HG03095 (cell line): ENCODE results near the gene MAP2K7.
"Not testable (repeated sequence)": the region's sequence is repeated elsewhere in the genome, so short reads cannot be mapped to it uniquely, and the experiment has no call there.

Experiments
- ATAC-seq: cut with Tn5 transposase; IDR thresholded peaks from one replicate; pipeline ENCODE4 v1.9.1; 2021; ENCODE audit warnings: moderate library complexity; ENCODE audit not compliant: unreplicated experiment

Gene MAP2K7

DNA sequence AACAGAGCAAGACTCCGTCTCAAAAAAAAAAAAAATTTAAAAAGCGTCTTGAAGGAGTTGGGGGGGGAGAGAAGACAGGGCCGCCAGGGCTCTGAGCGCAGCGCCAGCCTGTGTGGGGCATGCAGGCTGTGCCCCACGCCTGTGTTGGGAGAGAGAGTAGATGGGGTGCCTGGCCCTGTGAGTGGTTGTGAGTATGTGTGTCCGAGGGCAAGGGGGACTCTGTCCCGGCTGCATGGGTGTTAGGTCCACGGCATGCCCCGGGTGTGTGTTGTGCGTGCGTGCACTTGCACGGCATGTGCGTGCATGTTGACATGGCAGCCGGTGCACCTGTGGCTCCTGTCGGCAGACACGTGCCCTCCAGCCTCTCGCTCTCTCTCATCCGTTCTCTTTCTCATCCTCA is 3.4 kb downstream of the MAP2K7 start:
- ATAC-seq = no peak

DNA sequence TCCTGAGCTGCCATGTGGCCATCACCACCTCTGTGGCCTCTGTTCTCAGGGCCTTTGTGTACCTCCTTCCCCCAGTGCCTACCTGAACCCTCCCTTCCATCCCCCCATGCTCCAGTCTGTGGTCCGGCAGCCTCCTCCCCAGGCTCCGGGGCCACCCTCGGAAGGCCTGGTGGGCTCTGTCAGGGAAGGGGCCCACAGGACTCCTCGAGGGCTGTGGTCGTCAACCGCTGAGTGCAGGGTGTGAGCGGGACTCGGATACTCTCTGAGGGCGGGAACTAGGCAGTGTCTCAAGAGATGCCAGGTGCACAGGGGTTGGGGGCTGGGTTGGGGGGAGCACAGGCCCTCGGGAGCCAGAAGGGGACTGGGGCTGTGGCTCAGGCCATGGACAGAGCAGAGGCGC is 3.9 kb downstream of the MAP2K7 start:
- no peak for ATAC-seq

DNA sequence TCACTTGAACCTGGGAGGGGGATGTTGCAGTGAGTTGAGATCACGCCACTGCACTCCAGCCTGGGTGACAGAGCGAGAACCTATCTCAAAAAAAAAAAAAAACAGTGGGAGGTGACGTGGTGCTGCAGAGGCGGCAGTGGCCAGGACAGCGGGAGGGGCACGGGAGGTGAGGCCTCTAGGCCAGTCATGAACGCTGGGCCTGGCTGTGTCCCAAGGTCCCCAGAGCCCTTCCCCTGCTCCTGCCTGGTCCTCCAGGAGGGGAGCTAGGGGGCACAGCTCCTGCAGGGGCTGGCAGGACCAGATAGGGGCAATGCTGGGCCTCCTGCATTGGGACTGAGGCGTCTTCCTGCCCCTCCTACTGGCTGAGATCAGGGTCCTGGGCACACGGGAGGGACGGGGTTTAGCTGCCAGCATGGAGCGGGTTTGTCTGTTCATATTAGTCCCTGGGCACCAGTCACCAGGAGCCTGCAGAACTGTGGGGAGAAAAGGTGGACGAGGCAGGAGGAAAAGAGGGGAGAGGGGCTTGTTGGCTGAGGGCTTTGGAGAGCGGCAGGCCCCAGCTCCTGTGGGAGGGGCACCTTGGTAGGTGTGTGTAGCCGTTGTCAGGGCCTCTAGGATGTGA is 4.5 kb downstream of the MAP2K7 start:
- ATAC-seq = no peak

DNA sequence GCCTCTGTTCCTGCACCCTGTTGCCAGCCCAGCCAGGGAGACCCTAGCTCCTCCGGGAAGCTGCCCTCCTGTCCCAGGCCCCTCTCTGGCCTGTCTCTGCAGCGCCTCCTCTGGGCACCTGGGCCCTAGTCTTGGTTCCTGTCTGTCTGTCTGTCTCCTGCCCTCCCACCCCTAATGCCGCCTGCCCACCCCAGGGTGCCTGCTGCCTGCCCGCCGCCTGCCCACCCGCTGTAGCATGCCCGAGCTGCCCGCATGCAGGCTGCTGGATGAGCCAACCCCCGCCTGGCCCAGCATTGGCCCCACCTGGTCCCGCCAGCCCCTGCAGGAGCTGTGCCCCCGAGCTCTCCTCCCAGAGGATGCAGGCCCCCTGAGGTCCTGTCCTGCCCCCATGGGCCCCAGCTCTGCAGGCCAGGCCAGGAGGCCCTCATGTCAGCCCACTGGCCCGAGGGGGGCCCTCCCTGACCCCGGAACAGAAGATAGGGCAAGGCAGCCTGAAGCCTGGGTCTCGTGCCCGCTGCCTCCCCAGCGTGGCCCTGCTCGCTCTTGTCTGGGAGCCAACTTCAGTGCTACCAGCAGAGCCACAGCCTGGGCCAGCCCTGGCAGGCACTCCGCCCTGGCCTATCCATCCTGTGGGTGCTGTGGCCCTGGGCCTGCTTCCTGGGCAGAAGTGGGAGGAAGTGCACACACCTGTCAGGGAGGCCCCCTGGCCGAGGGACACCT is 5.2 kb downstream of the MAP2K7 start:
- no peak for ATAC-seq

DNA sequence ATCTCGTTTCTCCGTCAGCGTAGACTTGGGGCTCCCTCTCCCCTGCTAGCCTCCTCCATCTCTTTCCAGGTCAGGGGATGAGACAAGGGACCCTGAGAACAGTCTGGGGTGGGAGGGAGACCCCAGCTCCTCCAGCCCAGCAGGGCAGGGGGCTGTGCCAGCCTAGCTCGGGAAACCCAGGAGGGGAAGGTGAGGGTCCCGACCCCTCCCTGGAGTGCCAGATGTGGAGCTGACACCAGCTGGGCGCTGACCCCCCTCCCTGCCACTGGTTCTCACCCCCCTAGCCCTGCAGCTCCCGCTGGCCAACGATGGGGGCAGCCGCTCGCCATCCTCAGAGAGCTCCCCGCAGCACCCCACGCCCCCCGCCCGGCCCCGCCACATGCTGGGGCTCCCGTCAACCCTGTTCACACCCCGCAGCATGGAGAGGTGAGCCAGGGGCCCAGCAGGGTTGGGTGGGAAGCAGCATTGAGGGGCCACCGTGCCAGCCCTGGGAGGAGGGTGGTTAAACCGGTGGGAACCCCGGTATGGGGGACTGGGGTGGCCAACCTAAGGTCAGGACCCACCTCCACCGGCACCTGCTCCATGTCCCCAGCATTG is 5.9 kb downstream of the MAP2K7 start:
- ATAC-seq = no peak

DNA sequence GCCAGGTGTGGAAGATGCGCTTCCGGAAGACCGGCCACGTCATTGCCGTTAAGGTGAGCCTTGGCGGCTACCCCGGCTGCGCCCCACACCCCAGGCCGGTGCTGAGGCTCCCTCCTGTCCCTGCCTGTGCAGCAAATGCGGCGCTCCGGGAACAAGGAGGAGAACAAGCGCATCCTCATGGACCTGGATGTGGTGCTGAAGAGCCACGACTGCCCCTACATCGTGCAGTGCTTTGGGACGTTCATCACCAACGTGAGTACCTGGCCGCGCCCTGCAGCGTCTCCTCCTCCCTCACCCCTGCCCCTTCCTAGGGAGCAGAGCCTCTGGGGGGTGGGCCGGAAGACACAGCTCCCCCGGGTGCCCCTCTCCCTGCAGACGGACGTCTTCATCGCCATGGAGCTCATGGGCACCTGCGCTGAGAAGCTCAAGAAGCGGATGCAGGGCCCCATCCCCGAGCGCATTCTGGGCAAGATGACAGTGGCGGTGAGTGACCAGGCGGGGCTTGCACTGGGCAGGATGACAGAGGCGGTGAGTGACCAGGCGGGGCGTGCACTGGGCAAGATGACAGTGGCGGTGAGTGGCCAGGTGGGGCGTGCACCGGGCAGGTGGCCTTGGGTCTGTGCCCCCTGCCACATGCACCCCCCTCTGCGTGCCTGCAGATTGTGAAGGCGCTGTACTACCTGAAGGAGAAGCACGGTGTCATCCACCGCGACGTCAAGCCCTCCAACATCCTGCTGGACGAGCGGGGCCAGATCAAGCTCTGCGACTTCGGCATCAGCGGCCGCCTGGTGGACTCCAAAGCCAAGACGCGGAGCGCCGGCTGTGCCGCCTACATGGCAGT is 6.9 kb downstream of the MAP2K7 start:
- ATAC-seq = no peak

DNA sequence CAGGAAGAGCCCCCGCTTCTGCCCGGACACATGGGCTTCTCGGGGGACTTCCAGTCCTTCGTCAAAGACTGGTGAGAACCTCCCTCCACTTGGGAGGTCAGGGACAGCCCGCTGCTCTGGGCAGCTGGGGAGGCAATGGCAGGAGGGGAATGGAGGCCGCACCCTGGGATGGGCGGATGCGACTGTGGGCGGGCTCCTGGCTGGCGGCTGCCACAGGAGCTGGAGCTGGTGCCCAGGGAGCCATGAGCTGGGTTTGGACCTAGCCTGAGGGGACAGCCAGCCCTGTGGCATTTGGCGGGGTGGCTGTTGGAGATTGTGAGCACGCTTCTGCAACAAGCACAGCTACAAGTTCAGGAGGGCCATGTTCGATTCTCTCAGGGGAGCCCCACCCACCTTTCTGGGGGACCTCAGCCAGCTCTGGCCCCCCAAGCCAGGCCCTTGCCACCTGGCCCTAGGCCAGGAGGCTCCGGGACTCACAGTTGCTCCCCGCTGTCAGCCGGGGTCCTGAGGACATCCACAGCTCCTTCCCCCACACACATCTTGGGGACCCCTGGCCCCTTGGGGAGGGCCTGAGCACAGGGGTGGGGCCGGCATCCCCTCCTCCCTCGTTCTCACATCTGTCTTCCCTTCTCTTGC is 7.9 kb downstream of the MAP2K7 start:
- no peak for ATAC-seq

DNA sequence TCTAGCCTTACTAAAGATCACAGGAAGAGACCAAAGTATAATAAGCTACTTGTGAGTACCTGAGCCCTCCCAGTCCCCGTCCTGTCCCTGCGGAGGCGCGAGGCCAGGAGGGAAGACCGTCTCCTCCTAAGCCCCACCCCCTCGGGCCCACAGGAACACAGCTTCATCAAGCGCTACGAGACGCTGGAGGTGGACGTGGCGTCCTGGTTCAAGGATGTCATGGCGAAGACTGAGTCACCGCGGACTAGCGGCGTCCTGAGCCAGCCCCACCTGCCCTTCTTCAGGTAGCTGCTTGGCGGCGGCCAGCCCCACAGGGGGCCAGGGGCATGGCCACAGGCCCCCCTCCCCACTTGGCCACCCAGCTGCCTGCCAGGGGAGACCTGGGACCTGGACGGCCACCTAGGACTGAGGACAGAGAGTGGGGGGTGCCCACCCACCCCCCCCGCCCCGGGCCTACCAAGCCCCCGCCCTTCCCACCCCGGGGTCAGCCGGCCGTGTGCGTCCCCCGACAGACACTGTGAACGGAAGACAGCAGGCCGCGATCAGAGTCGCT is 8.5 kb downstream of the MAP2K7 start:
- no peak for ATAC-seq

DNA sequence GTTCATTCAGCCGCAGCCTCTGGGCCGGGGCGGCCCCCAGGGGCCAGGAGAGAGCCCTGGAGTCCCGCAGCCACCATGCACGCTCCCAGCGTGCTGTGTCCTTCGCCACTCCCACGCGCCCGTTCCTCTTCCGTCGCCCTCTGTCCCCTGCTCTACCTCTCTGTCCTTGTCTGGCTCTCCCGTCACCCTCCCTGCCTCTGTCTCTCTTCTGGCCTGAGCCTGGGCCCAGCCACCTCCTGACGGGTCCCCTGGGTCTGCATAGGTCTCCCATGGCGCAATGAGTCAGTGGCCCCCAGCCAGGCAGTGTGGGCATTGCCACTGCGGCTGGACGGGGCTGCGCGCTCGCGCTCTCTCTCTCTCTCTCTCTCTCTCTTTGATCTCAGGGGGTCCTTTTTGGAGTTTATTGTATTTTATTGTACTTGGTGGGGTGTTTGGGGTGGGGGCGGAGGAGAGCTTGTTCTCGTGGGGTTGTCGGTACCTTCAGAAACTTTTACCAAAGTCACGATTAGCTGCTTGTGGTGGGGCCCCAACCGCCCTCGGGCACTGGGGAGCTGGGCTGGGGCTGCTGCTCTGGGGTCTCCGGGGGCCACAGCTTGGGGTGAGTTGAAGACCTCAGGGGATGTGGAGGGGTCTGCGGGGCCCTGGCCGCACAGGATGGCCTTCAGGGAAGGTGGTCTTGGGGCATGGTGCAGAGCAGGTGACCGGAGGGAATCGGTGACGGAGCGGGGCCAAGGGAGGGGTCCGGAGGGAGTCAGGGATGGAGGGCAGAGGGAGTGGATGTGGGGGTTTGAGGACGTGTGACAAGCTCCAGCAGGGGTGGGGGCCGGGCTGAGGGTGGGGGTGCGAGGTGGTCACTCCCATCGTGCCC is 9.3 kb downstream of the MAP2K7 start:
- no peak for ATAC-seq

DNA sequence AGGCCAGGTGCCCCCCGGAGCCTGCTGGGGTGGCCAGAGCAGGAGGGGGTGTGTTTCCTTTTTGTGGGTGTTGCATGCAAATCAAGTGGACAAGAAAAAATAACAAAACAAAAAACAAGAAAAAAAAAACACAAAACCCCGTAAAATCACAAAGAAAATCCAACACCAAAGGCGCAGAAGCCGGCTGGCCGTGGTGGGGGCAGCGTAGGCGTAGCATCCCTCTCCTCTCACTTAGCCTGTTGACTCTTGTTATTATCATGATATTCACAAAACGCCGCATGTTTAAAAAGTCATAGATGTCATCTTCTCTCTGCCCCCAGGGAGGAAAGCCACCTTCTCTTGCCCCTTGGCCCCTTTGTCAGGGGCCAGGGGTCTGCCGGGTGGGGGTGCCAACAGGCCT is 10.0 kb downstream of the MAP2K7 start:
- no peak for ATAC-seq

DNA sequence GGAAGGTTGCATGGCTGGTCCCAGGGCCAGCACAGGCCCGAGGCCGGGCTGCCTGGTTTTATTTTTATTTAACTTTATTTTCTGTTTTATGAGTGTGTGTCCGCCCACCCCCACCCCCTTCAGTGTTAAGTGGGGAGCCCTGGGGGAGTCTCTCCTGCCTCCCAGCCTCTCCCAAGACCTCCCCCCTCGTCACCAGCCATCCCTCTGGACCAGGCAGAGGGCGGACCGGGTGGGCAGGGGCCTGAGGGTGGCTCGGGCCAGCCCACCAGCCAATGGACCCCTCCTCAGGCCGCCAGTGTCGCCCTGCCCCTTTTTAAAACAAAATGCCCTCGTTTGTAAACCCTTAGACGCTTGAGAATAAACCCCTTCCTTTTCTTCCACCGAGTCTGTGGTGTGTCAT is 10.4 kb downstream of the MAP2K7 start:
- no peak for ATAC-seq

DNA sequence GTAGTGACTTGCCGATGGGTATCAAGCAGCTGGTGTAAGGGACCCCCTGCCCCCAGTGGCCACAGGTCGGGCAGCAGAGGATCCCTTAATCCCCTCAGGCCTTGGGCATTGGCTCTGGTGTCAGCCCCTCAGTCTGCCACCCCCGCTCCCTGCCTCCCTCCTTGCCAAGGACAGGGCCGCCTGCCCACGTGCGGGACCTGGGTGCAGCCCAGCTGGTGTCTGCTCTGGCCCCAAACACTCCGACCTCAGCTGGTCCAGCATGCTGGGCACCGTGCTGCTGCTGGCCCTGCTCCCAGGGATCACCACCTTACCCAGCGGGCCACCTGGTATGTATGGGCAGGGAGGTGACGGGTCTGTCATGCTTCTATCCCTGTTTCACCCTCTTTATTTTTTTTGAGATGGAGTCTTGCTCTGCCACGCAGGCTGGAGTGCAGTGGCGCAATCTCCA is 10.9 kb downstream of the MAP2K7 start, which contains the start of gene TGFBR3L:
Gene TGFBR3L (plus strand): TSS at position 233 of the 448 bp plus-strand sequence.
- no peak for ATAC-seq

DNA sequence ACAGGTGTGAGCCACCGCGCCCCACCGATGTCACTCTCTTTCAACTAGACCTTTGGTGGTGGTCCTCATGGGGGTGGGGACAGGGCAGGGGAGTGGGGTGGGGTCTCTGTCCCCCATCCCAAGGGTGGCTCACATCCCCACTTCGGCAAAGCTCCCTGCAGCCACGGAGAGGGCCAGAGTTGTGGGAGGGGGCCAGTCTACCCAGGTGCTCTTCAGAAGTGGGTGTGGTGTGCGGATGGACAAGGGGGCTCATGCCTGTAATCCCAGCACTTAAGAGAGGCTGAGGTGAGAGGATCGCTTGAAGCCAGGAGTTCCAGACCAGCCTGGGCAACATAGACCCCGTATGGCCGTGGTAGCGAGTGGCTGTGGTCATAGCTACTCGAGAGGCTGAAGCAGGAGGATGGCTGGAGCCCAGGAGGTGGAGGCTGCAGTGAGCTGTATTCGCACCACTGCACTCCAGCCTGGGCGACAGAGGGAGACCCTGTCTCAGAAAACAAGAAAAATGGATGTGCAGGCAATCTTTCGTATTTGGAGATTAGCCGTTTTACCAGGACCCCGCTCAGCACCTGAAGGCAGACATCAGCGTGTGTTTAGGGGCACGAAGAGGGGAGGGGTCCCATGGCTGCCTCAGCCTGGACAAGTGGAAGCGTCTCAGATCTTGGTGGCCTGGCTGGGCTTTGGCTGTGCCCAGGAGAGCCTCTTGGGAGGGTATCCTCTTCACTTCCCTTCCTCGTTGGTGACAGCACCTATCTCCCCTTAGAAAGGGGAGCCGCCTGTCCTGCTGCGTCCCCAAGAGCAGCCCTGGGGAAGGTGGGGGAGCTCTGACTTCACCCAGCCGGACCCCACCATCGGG is 11.8 kb downstream of the MAP2K7 start:
- ATAC-seq = no peak

DNA sequence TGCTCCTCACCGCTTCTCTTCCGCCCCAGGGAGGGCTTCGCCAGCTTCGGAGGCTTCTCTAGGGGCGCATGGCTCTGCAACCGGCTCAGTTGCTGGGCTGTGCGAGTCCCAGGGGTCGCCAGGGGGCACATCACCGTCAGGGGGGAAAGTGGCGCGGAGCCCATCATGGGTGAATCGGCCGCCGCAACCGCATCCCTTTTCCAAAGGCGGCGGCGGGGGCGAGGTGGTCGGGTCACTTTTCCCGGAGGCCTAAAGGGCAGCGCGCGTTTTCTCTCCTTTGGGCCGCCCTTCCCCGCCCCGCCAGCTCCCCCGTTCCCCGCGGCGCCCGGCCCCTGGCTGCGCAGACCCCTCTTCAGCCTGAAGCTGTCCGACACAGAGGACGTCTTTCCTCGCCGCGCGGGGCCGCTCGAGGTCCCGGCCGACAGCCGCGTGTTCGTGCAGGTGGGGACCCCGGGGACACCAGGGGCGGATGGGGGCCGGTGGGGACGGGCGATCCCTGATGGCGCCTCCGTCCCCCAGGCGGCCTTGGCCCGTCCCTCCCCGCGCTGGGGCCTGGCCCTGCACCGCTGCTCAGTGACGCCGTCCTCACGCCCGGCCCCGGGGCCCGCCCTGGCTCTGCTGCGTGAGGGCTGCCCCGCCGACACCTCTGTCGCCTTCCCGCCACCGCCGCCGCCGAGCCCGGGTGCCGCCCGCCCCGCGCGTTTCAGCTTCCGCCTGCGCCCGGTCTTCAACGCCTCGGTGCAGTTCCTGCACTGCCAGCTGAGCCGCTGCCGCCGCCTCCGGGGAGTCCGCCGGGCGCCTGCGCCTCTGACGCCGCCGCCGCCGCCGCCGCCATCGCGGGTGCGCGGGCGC is 12.7 kb downstream of the MAP2K7 start:
- no peak for ATAC-seq

DNA sequence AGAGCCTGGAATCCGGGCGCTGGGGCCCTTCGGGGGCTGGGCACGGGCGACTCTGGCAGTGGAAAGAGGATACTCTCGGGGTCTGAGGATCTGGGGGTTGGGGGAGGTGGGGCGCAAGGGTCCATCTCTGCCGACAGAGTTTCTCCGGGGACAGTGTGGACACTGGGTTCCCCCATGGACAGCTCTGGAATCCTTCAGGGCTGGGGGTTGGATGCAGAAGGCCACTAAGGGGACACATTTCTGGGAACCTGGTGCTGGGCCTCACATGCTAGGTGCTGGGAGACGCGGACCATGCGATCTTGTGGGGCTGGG is 13.2 kb downstream of the MAP2K7 start:
- no peak for ATAC-seq

DNA sequence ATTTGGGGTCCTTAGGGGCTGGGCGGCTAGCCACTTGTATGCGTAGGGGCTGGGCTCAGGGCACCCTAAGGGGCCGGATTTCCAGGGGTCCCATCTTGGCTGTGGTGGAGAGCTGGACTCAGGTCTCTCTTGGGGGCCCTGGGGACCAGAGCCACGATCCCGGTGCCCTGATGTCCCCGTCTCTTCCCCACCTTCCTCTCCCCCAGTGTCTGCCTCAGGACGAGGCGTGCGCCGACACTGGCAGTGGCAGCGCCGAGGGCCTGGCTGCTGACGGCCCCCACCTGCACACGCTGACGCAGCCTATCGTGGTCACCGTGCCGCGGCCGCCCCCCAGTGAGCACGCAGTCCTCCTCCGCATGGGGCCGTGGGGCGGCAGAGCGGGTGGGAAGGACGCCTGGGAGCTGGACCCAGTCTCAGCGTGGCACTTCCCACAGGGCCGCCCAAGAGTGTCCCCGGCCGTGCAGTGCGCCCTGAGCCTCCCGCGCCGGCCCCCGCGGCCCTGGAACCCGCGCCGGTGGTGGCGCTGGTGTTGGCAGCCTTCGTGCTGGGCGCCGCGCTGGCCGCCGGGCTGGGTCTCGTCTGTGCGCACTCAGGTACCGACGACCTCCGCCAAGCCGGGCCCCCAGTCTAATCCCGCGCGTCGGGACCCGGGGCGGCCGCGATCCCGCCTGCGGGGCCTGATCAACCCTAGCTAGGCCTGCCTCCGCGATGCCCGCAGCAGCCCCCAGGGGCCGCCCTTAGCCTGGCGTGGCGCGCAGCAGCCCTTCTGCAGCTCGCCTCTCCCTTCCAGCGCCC is 13.8 kb downstream of the MAP2K7 start:
- no peak for ATAC-seq

DNA sequence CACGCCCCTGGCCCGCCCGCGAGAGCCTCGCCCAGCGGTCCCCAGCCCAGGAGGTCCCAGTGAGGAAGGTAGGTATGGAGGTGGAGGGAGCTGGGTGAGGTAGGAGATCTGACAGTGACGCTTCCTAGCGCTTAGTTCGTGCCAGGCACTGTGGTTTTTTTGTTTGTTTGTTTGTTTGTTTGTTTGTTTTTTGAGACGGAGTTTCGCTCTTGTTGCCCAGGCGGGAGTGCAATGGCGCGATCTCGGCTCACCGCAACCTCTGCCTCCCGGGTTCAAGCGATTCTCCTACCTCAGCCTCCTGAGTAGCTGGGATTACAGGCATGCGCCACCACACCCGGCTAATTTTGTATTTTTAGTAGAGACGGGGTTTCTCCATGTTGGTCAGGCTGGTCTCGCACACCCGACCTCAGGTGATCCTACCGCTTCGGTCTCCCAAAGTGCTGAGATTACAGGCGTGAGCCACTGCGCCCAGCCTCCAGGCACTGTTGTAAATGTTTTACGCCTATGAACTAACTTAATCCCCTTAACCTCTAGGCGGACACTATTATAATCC is 14.5 kb downstream of the MAP2K7 start:
- ATAC-seq = not testable (repeated sequence)
